Measurements from ENCODE around the gene BHLHA9.
"Not testable (repeated sequence)": the region's sequence is repeated elsewhere in the genome, so short reads cannot be mapped to it uniquely, and the experiment has no call there.

The BHLHA9 gene

DNA sequence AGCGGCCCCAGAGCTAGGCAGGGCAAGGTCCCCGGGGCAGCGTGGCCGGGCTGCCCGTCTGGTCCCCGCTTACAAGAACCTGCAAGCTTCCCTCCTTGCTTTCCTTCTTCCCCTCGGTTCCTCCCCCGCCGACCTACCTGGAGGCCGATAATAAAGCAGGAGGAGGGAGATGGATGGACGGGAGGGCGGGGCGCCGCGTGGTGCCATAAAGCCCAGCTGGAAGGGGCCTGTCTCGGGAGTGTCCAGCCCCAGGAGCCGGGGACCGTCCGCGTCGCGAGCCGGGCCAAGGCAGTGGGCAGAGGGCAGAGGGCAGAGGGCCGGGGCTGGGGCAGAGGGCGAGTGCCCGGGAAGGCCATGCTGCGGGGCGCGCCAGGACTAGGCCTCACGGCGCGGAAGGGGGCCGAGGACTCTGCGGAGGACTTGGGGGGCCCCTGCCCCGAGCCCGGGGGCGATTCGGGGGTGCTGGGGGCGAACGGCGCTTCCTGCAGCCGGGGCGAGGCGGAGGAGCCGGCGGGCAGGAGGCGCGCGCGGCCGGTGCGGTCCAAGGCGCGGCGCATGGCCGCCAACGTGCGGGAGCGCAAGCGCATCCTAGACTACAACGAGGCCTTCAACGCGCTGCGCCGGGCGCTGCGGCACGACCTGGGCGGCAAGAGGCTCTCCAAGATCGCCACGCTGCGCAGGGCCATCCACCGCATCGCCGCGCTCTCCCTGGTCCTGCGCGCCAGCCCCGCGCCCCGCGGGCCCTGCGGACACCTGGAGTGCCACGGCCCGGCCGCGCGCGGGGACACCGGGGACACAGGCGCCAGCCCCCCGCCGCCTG, at the start of gene BHLHA9:
BHLHA9 (plus strand) TSS at position 235 of the 820 bp plus-strand sequence; CDS start at position 355, 120 bp downstream.
- DNase-seq = no peak

DNA sequence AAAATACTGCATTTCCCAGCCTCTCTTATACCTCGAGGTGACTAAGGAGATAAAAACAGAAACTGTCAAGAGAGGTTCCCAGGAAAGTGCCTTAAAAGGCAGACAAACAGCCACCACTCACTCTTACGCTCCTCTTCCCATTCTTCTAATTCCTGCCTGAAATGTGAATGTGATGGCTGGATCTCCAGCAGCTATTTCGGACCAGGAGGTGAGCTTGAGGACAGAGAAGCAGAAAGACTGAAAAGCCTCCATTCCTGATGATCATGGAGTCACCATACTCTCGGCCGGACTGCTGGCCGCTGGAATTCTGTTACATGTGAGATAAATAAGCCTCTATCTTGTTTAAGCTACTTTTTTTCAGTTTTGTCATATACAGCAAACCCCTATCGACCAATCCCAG, 49.0 kb upstream of the BHLHA9 start:
- no peak for DNase-seq

- no peak for DNase-seq
Measured at GRCh38 chr17:1222321-1222720, 47.9 kb upstream of the BHLHA9 start.

DNA sequence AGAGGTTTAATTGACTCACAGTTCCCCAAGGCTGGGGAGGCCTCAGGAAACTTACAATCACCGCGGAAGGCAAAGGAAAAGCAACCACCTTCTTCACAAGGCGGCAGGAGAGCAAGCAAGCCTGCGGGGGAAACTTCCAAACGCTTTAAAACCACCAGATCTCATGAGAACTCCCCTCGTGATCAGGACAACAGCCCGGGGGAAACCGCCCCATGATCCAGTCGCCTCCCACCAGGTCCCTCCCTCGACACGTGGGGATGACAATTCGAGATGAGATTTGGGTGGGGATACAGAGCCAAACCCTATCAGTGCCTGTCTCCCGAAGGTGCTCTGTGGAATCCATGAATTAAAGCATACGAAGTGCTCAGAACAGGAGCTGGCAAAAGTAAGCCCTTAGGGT, 46.6 kb upstream of the BHLHA9 start:
- no peak for DNase-seq

DNA sequence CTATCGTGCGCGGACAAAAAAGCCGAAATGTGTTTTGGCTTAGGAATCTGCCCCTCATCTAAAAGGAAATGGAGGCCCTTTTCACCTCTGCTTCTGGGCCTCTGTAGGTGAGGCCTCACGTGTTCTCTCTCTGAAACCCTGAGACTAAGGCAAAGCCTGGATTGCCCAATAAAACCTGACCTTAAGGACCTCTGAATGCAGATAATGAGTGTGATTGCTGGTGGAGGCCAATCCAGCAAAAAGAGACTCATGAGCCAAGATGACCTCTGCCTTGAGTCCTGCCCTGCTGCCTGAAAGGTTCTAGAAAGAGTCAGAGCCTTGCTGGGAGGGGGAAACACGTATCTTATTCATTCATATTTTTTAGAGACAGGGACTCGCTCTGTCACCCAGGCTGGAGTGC, 45.9 kb upstream of the BHLHA9 start:
- no peak for DNase-seq

- no peak for DNase-seq
Measured at GRCh38 chr17:1226308-1226707, 43.9 kb upstream of the BHLHA9 start.

GRCh38 chr17:1227365-1227764, 42.9 kb upstream of the BHLHA9 start:
- no peak for DNase-seq

- DNase-seq = peak in 1 of 2 experiments; percentile 70
Measured at GRCh38 chr17:1227917-1228780, 42.1 kb upstream of the BHLHA9 start.

GRCh38 chr17:1228781-1229348, 41.4 kb upstream of the BHLHA9 start:
- peak in 1 of 2 experiments; percentile 54 for DNase-seq

- peak in 1 of 2 experiments; percentile 46 for DNase-seq
Measured at GRCh38 chr17:1229349-1229899, 40.8 kb upstream of the BHLHA9 start.

DNA sequence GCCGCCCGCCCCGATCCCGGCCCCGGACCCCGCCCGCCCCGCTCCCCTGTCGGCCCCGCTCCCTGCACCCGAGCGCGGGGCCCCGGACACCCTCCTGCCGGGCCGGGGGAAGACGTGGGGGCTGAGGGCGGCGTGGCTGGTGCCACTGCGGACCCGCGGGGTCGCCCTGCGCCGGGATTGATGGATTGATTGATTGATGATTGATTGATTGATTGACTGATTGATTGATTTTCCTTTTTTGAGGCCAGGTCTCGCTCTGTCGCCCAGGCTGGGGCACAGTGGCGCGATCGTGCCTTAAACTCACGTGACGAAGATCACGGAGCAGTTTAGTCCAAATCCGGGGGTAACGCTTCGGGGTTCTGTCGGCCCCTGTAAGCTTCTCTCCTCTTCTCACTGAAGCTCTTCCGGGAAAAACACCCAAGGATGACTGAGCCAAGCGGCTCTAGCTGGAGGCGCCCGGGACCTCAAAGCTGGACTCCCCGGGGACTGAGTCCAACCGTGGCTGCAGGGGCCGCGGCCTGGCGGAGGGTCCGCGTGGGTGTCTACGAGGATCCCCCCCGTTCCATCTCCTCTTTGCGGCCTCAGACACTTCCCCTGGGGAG, 40.2 kb upstream of the BHLHA9 start:
- no peak for DNase-seq

- DNase-seq = no peak
Measured at GRCh38 chr17:1231456-1231855, 38.8 kb upstream of the BHLHA9 start.

GRCh38 chr17:1232331-1232730, 37.9 kb upstream of the BHLHA9 start:
- no peak for DNase-seq

DNA sequence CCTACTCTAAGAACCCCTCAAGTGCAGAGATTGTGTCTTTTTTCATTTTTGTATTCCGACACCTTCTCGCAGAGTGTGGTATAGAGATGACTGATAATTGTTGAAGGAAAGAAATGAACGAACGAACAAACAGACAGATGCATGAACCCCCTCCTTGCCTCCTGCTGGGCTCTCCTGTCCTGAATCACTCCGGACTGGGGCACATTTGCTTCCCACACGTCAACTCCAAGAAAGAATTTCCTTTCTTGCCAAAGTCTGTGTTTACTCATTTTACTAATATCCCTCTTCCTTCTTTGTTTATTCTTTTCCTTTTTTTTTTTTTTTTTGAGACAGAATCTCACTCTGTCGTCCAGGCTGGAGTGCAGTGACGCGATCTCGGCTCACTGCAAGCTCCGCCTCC, 37.5 kb upstream of the BHLHA9 start:
- no peak for DNase-seq

DNA sequence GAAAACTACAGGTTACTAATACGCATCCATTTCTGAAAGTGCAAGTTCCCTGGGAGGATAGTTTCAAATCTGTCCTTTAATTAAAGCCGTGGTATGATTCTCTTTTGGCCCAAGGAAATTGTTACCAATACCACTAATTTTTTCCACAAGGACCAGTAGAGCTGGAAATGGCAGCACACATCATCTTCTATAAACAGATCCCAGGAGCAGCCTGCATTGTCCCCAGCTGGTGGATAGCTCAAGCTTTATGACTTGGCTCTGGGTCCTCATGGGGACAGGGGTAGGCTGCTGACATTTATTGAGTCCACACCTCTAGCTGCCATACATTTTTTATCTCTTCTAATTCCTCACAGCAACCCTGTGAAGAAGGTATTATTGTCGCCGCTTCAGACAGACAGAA, 35.8 kb upstream of the BHLHA9 start:
- no peak for DNase-seq

DNA sequence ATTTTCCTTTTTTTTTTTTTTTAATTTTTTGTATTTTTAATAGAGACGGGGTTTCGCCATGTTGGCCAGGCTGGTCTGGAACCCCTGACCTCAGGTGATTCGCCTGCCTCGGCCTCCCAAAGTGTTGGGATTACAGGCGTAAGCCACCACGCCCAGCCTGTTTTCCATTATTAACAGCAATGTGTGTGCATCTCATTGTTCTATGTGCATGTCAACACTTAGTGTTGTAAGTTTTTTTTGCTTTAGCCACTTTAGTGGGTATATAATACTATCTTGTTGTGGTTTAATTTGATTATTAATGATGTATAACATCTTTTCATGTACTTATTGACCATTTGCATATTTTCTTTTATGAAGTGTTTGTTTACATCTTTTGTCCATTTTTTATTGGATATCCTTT, 32.8 kb upstream of the BHLHA9 start:
- DNase-seq = no peak

- no peak for DNase-seq
Measured at GRCh38 chr17:1239210-1239609, 31.0 kb upstream of the BHLHA9 start.

GRCh38 chr17:1240426-1240825, 29.8 kb upstream of the BHLHA9 start:
- not testable (repeated sequence) for DNase-seq

DNA sequence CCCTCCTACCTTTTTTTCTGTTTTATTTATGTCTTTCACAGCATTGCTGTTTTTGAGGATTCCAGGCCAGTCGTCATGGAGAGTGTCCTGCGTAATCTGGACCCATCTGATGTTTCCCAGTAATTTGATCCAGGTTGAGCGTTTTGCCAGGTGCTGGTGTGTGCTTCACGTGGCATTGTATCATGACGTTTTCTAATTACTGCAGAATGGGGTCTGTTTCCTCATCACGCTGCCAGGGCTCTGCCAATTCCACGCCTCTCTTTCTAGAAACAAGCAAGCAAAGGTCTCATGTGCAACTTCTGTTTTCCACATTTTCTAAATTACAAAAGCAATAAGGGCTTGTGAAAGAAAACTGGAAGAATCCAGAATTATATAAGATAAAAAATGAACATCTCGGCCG, 28.3 kb upstream of the BHLHA9 start:
- peak in 1 of 2 experiments; percentile 20 for DNase-seq

DNA sequence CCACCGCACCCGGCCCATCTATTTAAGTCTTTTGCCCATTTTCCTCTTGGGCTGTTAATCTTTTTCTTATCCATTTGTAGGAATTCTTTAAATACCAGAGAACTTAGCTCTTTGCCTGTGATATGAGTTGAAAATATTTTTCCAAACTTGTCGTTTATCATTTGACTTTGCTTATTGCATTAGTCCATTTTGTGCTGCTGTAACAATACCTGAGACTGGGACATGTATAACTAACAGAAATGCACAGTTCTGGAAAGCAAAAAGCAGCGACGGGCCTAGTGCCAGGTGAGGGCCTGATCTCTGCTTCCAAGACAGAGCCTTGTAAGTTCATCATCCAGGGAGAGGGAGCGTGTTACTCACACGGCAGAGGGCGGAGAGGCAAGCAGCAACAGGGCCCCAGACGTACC, 25.6 kb upstream of the BHLHA9 start:
- DNase-seq = no peak

DNA sequence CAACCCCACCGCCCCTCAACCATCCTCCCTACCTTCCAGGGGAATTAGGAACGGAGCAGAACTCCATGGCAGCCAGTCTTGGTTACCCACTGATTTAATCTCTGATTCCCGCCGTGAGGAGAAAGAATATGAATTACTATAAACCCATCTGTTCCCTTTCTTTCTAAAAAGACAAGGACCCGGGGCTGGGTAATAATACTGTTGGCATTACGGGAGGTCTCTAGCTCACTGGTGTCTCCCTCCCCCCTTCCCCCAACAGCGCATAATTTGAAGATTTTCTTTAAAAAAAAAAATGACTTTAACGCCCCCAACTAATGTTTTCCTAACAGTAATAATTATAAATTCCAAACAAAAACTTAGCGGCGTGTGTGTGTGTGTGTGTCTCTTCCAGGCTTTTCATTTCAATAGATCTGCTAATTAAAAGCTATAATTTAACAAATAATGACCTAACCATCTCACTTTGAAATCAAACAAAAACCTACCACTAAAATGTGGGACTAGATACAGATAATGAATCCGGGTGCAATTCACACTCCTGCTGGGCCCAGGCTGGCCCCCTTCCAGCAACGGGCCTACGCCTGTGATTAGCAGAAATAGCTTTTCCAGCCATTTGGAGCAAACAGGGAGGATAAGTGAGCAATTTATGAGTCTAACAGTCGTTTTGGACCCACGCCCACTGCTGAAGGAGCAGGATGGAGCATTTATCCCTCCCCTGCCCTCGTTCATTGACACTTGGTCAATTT, 18.2 kb upstream of the BHLHA9 start:
- no peak for DNase-seq

GRCh38 chr17:1255041-1255440, 15.2 kb upstream of the BHLHA9 start:
- no peak for DNase-seq
